ENCODE measurements around the gene LGALS1. TPM values are rescaled to one million over a fixed set of nuclear protein-coding genes. Genes with fewer than 3 reads are reported as not detected.

The LGALS1 gene
- total RNA-seq, 1 experiment from 2014 or later: 32.8 TPM

DNA sequence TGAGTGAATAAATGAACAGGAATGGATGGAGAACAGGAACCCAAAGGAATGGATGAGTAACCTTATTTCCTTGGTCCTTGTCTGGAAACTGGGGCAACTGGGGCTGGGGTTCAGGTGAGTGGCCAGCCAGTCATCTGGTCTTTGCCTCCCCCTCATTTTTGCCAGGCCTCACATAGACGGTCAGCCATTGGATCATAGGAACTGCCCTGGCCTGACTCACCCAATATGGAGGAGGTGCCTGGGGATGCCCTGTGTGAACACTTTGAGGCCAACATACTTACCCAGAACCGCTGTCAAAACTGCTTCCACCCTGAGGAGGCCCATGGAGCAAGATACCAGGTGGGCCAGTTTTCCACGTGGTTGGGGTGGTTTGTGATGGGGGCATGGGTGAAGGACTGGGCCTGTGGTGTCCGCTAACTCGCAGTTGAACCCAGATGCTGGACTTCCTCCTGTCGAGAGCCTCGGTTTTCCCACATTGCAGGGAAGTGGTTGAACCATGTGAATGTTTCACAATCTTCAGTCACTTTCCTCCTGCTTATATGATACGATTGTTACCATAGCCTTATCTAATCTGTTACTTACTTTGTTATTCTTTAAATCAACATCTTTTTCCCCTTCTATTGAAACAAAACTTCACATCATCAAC is 25.8 kb downstream of the LGALS1 start:
- no peak overlapping the region for H3K9ac ChIP-seq (ENCODE audit: extremely low read depth, insufficient read length, low read length)
- no peaks in the 10 kb centered on the region; the same call in 1 of the 2 replicates for H3K27me3 Mint-ChIP-seq (ENCODE audit: low read depth)
- no peak overlapping the region for H2BK5ac ChIP-seq (ENCODE audit: insufficient read length, low read length)
- no peaks in the 10 kb centered on the region for H3K27me3 ChIP-seq (ENCODE audit: insufficient read depth, low read length)
- H3K27ac ChIP-seq (ENCODE audit: insufficient read length, low read depth, low read length): no peak overlapping the region
- H3K9me3 ChIP-seq (ENCODE audit: control insufficient read depth, low read depth, low read length): no peaks in the 10 kb centered on the region
- H3K79me2 ChIP-seq (ENCODE audit: insufficient read depth, low read length): no peaks in the 10 kb centered on the region; the same call in 1 of the 2 replicates
- H3K14ac ChIP-seq (ENCODE audit: insufficient read depth, low read length): no peak overlapping the region
- whole genome bisulfite sequencing (ENCODE audit: extremely low coverage, insufficient read length, low lambda C conversion rate): no CpG with 5 or more reads among the region's 8 CpGs
- no peak overlapping the region for H3K56ac ChIP-seq (ENCODE audit: insufficient read length, low read depth, low read length)
- no peak overlapping the region for H2AK5ac ChIP-seq (ENCODE audit: insufficient read length, low read length)
- H4K8ac ChIP-seq (replicated peaks; ENCODE audit: insufficient read length, low read depth, low read length): no peak overlapping the region
- no peak overlapping the region for H2BK120ac ChIP-seq (ENCODE audit: low read depth, low read length, poor library complexity, severe bottlenecking)
- no peak overlapping the region for H3K4me3 Mint-ChIP-seq
- no peak overlapping the region for H2BK12ac ChIP-seq (ENCODE audit: insufficient read length, low read depth, low read length)
- no peak overlapping the region for H3K18ac ChIP-seq (ENCODE audit: insufficient read length, low read depth, low read length)
- no peaks in the 10 kb centered on the region; a peak in 1 of 5 replicates for H3K9me3 Mint-ChIP-seq
- H3K4me2 ChIP-seq (ENCODE audit: insufficient read depth, insufficient read length, low read length): no peak overlapping the region
- TF ChIP-seq CTCF (conservative IDR thresholded peaks at IDR 0.05): no peak
- peaks cover 30 to 65% (median 64%) of the 10 kb centered on the region in 3 experiments; a peak in 6 of 7 replicates for H3K36me3 Mint-ChIP-seq (ENCODE audit: insufficient read depth in 1 of 3, low read depth in 3 of 3)
- H2BK15ac ChIP-seq (ENCODE audit: low read depth, low read length): no peak overlapping the region
- DNase-seq: no peak
- no peak overlapping the region for H3K23ac ChIP-seq (ENCODE audit: insufficient read length, low read depth, low read length)
- no peaks in the 10 kb centered on the region for H4K20me1 ChIP-seq (ENCODE audit: control insufficient read depth, insufficient read depth, insufficient read length)
- no peak overlapping the region for H2AFZ ChIP-seq (ENCODE audit: low read length)
- H3K27ac Mint-ChIP-seq: no peak overlapping the region
- no peaks in the 10 kb centered on the region for H3K4me1 ChIP-seq (ENCODE audit: insufficient read depth, low read length)
- no peak overlapping the region for H2BK20ac ChIP-seq (ENCODE audit: low read depth, low read length, poor library complexity, severe bottlenecking)
- H4K5ac ChIP-seq (ENCODE audit: insufficient read length, low read depth, low read length): no peak overlapping the region
- H3K4ac ChIP-seq (ENCODE audit: low read depth, low read length): no peak overlapping the region
- peaks cover 5 to 6% of the 10 kb centered on the region in 2 experiments; a peak in 3 of 4 replicates for H3K4me1 Mint-ChIP-seq
- H4K91ac ChIP-seq (ENCODE audit: insufficient read length, low read depth, low read length): no peak overlapping the region
- H3T11ph ChIP-seq (ENCODE audit: low read length): no peak overlapping the region
- H3K79me1 ChIP-seq (ENCODE audit: insufficient read depth, low read depth, low read length, poor library complexity, severe bottlenecking): no peaks in the 10 kb centered on the region
- no peaks in the 10 kb centered on the region for H3K23me2 ChIP-seq (ENCODE audit: insufficient read length, low read depth, low read length, poor library complexity, severe bottlenecking)
